ENCODE results near the gene PRSS3. TPM values are rescaled to one million over a fixed set of nuclear protein-coding genes. Genes with fewer than 3 reads are reported as not detected.
A peak's percentile ranks its signal among the peaks of the same experiment; 100 is the strongest.
"Not testable (repeated sequence)": the region's sequence is repeated elsewhere in the genome, so short reads cannot be mapped to it uniquely, and the experiment has no call there.

The PRSS3 gene
- total and polyA plus RNA-seq, 4 experiments from 2014 or later, result not detected

- not testable (repeated sequence) for H3K36me3 ChIP-seq (ENCODE audit: insufficient read depth, low read length)
- CTCF ChIA-PET (ENCODE audit: partially characterized antibody), result interaction anchor here (9.9 kb wide), 1 partner anchor 42 kb away, joined by 318 read pairs; no protein-coding TSS in a partner anchor
Measured at GRCh38 chr9:33808979-33809322, 13.6 kb downstream of the PRSS3 start.

DNA sequence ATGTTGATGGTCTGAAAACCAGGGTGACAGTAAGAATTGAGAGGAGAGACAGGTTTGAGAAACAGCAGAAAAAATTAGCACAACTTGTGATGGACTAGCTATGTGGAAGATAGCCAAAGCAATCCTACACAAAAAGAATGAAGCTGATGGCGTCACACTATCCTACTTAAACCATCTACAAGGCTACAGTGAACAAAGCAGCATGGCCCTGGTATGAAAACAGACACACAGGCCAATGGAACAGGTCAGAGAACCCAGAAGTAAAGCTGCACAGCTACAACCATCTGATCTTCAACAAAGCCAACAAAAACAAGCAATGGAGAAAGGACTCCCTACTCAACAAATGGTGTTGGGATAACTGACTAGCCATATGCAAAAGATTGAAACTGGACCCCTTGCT lies 14.1 kb downstream of the PRSS3 start:
- H3K9me3 ChIP-seq (ENCODE audit: control insufficient read depth in 1 of 2, low read length in 2 of 2), result no peaks in the 10 kb centered on the region
- Mint-ChIP-seq H3K36me3 (no peaks in the 10 kb centered on the region), H3K27me3 (peaks cover 0 to 5% of the 10 kb centered on the region in 2 donors), H3K27ac (no peak overlapping the region), H3K4me3 (no peak overlapping the region), H3K9me3 (no peaks in the 10 kb centered on the region), H3K4me1 (peaks cover 5 to 10% (median 7%) of the 10 kb centered on the region in 4 donors)
- no peaks in the 10 kb centered on the region for H3K36me3 ChIP-seq (ENCODE audit: insufficient read depth, low read length)
- no peaks in the 10 kb centered on the region for H3K4me1 ChIP-seq (ENCODE audit: insufficient read depth, low read length)
- H3K4me3 ChIP-seq (ENCODE audit: low read length in 2 of 2), result no peak overlapping the region
- POLR2A ChIA-PET (ENCODE audit: partially characterized antibody), result no interaction called here
- DNase-seq, result no peak
- intact Hi-C loops (cut with micrococcal nuclease), result no loop called here
- CTCF ChIA-PET (ENCODE audit: partially characterized antibody), result interaction anchor here (9.9 kb wide), 1 partner anchor 42 kb away, joined by 318 read pairs; no protein-coding TSS in a partner anchor
- no peak overlapping the region for H3K27ac ChIP-seq (ENCODE audit: low read depth, low read length)
- no peaks in the 10 kb centered on the region for H3K27me3 ChIP-seq (ENCODE audit: insufficient read depth, low read length)

More at GRCh38 chr9:33808979-33809322, 13.6 kb downstream of the PRSS3 start:
- H3K27me3 Mint-ChIP-seq; H3K9me3 Mint-ChIP-seq; H3K27ac Mint-ChIP-seq; H3K4me1 Mint-ChIP-seq; H3K27me3 ChIP-seq (ENCODE audit: insufficient read depth, low read length); H3K4me1 ChIP-seq (ENCODE audit: insufficient read depth, low read length); H3K36me3 Mint-ChIP-seq; H3K4me3 ChIP-seq (ENCODE audit: low read length in 2 of 2); POLR2A ChIA-PET (ENCODE audit: partially characterized antibody); H3K27ac ChIP-seq (ENCODE audit: low read depth, low read length); DNase-seq; H3K9me3 ChIP-seq (ENCODE audit: control insufficient read depth in 1 of 2, low read length in 2 of 2); intact Hi-C loops (cut with micrococcal nuclease); H3K4me3 Mint-ChIP-seq: not testable (repeated sequence)

DNA sequence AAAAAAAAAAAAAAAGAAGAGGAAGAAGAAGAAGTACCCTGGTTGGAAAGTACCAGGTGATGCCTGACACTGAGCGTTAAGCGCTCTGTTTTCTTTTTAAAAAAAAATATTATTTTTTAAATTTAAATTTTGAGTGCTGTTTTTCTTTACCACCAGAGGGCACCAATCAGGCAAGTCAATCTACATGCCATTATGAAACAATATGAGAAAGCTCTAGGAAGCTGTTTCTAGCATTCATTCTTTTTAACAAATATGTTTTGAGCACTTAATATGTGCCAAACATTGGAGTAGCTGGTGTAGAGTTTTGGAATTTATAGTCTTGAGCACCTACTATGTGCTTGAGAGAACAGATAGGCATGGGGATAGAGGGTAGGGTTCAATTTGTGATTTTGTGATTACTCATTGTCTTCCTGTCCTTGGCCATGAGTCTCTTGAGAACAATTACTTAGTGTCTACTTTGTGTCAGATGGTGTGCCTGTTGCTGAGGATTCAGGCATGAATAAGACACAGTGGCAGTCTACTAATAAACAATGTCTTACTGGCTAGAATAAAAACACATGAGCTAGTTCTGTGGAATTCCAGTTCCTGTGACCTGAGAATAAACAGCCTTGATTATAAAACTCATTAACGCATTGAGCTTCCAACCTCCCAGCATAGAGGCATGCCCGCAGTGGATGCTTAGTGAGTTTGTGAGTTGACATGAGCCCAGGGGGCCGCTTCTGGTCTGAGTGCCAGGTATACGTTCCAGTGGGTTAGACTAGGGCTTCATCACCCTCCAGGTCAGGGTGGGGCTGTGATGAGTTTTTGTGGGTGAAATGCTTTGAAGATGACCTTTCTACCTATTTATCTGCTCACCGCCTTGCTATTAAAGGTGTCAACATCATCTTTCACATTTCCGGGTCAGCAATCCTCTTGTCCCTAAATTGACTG lies 18.6 kb downstream of the PRSS3 start:
- DNase-seq, result peak; percentile 43 to 63 (median 60)
- Histone ChIP-seq H3K36me3 (ENCODE audit: insufficient read depth, low read length) (no peaks in the 10 kb centered on the region), H3K9me3 (ENCODE audit: control insufficient read depth in 1 of 2, low read length in 2 of 2) (no peaks in the 10 kb centered on the region), H3K27ac (ENCODE audit: low read depth, low read length) (no peak overlapping the region), H3K4me3 (ENCODE audit: low read length in 2 of 2) (no peak overlapping the region), H3K27me3 (ENCODE audit: insufficient read depth, low read length) (no peaks in the 10 kb centered on the region), H3K4me1 (ENCODE audit: insufficient read depth, low read length) (peaks cover 15% of the 10 kb centered on the region)
- intact Hi-C loops (cut with micrococcal nuclease), result loop anchor here (1.0 to 10.0 kb wide), 4 partner anchors 38 to 789 kb away; partner anchors contain the start of genes BAG1, CHMP5 and DNAJA1
- Mint-ChIP-seq H3K36me3 (peaks cover 0 to 10% of the 10 kb centered on the region in 2 donors), H3K27me3 (peaks cover 0 to 4% of the 10 kb centered on the region in 2 donors), H3K27ac (peak overlapping the region; percentile 48 to 99 (median 75)), H3K4me3 (peak overlapping the region in 1 of 8 donors; percentile 35), H3K9me3 (peaks cover 0 to 2% (median 0%) of the 10 kb centered on the region in 8 donors), H3K4me1 (peaks cover 19 to 36% (median 27%) of the 10 kb centered on the region in 4 donors)
- ChIA-PET CTCF (ENCODE audit: partially characterized antibody) (interaction anchor here (0.7 to 9.9 kb wide), 36 partner anchors 9 to 590 kb away, joined by 3 to 318 read pairs (median 4); partner anchors contain the start of genes NOL6 and UBAP2), POLR2A (ENCODE audit: partially characterized antibody) (interaction anchor here (0.6 to 1.3 kb wide), 5 partner anchors 31 to 41 kb away, joined by 3 to 10 read pairs (median 5); no protein-coding TSS in a partner anchor)

DNA sequence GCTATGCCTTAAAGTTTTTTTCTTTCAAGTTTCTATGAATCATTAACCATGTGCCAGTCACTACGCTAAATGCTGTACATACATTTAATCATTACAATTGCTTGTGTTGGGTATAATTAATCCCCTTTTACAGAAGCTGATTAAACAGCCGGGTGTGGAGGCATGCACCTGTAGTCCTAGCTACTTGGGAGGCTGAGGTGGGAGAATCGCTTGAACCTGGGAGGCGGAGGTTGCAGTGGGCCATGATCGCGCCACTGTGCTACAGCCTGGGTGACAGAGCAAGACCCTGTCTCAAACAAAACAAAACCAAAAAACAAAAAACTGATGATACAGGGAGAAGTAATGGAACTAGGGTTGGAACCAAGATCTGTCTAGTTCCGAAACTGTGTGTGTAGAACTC lies 20.4 kb downstream of the PRSS3 start:
- H3K27me3 Mint-ChIP-seq, result no peaks in the 10 kb centered on the region
- peaks cover 28 to 52% (median 40%) of the 10 kb centered on the region in 4 donors for H3K4me1 Mint-ChIP-seq
- H3K4me1 ChIP-seq (ENCODE audit: insufficient read depth, low read length), result peaks cover 33% of the 10 kb centered on the region
- H3K36me3 ChIP-seq (ENCODE audit: insufficient read depth, low read length), result no peaks in the 10 kb centered on the region
- DNase-seq, result no peak
- ChIA-PET CTCF (ENCODE audit: partially characterized antibody) (interaction anchor here (0.9 to 9.9 kb wide), 11 partner anchors 8 to 563 kb away, joined by 3 to 318 read pairs (median 9); no protein-coding TSS in a partner anchor), POLR2A (ENCODE audit: partially characterized antibody) (interaction anchor here (0.8 to 2.4 kb wide), 6 partner anchors 32 to 551 kb away, joined by 3 to 12 read pairs (median 7); partner anchors contain the start of genes BAG1, CHMP5 and UBAP2)
- no peak overlapping the region for H3K4me3 ChIP-seq (ENCODE audit: low read length in 2 of 2)
- H3K4me3 Mint-ChIP-seq, result peak overlapping the region; percentile 69 to 94 (median 89)
- intact Hi-C loops (cut with micrococcal nuclease), result loop anchor here (1.0 to 10.0 kb wide), 9 partner anchors 259 to 797 kb away; partner anchors contain the start of genes BAG1, CHMP5, DNAI1 and DNAJA1
- peaks cover 0 to 10% of the 10 kb centered on the region in 2 donors for H3K36me3 Mint-ChIP-seq
- peak overlapping the region; percentile 89 for H3K27ac ChIP-seq (ENCODE audit: low read depth, low read length)
- H3K9me3 ChIP-seq (ENCODE audit: control insufficient read depth in 1 of 2, low read length in 2 of 2), result no peaks in the 10 kb centered on the region
- peaks cover 0 to 2% (median 0%) of the 10 kb centered on the region in 8 donors for H3K9me3 Mint-ChIP-seq
- H3K27me3 ChIP-seq (ENCODE audit: insufficient read depth, low read length), result no peaks in the 10 kb centered on the region
- H3K27ac Mint-ChIP-seq, result peak overlapping the region; percentile 95 to 99 (median 98)

DNA sequence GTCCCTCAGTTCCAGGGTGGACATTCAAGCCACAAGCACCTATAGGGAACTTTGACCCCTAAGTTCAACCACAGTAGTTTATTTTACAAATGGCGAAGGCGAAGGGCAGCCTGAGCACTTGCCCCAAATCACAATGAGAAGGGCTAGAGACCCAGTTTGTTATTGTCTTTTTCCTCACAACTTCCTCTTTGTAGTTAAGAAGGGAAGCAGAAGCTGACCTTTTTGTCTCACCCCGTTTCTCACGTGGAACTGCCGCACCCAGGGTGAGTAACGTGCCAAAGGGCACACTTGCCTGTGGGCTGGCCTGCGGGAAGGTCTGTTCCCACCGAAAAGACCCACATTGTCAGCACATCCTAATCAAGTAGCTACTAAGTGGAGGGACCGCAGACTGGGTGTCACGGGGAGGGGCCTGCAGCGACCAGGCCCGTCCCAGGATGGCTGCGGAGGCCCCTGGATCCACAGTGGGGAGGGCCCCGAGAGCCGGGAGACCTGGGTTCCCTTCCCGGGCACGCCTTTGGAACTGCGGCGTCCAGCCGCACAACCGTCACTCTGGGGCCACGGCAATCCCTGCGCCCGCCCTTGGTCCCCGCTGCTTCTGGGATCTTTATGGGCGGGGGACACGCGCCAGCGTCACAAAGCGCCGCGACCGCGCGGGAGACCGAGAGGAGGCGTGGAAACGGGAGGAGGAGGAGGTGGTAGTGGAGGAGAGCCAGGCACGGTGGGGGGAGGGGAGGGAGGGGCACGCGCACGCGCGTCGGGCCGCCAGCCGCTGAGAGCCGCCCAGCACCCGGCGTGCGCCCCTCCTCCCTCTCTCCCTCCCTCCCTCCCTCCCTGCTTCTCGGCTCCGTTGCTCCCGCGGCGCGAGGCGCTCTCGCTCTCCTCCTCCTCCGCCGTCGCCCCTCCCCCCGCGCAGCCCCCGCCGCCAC lies 21.2 kb downstream of the PRSS3 start, which contains the start of gene UBE2R2:
Gene UBE2R2 (plus strand): TSS at position 834 of the 926 bp plus-strand sequence. CDS start 598 bp downstream, outside the sequence.
- peak; percentile 92 to 96 (median 94) for DNase-seq
- Mint-ChIP-seq H3K27me3 (no peaks in the 10 kb centered on the region), H3K27ac (peak within 1 kb of the TSS; percentile 96 to 99 (median 98)), H3K9me3 (peaks cover 0 to 2% (median 0%) of the 10 kb centered on the region in 8 donors), H3K4me3 (peak within 1 kb of the TSS; percentile 91 to 99 (median 96)), H3K36me3 (peaks cover 0 to 10% of the 10 kb centered on the region in 2 donors), H3K4me1 (peaks cover 30 to 59% (median 44%) of the 10 kb centered on the region in 4 donors)
- H3K36me3 ChIP-seq (ENCODE audit: insufficient read depth, low read length), result no peaks in the 10 kb centered on the region
- peak within 1 kb of the TSS; percentile 89 for H3K27ac ChIP-seq (ENCODE audit: low read depth, low read length)
- peak within 1 kb of the TSS; percentile 64 to 94 for H3K4me3 ChIP-seq (ENCODE audit: low read length in 2 of 2)
- H3K27me3 ChIP-seq (ENCODE audit: insufficient read depth, low read length), result no peaks in the 10 kb centered on the region
- ChIA-PET POLR2A (ENCODE audit: partially characterized antibody) (interaction anchor here (0.5 to 2.4 kb wide), 8 partner anchors 31 to 552 kb away, joined by 3 to 12 read pairs (median 6); partner anchors contain the start of genes BAG1, CHMP5, NFX1 and UBAP2), CTCF (ENCODE audit: partially characterized antibody) (interaction anchor here (0.9 to 9.9 kb wide), 5 partner anchors 9 to 562 kb away, joined by 3 to 318 read pairs (median 11); no protein-coding TSS in a partner anchor)
- no peaks in the 10 kb centered on the region for H3K9me3 ChIP-seq (ENCODE audit: control insufficient read depth in 1 of 2, low read length in 2 of 2)
- intact Hi-C loops (cut with micrococcal nuclease), result loop anchor here (1.0 to 10.0 kb wide), 10 partner anchors 232 to 796 kb away; partner anchors contain the start of genes BAG1, CHMP5, DNAI1 and DNAJA1
- H3K4me1 ChIP-seq (ENCODE audit: insufficient read depth, low read length), result peaks cover 39% of the 10 kb centered on the region
